Gastrocnemius medialis (tissue), 4 donors: ENCODE data around the gene KRTAP19-7. TPM values are rescaled to one million over a fixed set of nuclear protein-coding genes. Genes with fewer than 3 reads are reported as not detected.

ENCODE experiments used
- total RNA-seq, 4 donors: library from RNA; depleted of rRNA; stranded (reverse); fragments of >200 nt; gene quantifications; one replicate each; pipeline versions ENCODE4 v1.1.0 to v1.2.3, GENCODE V29; 2016

KRTAP19-7 gene
- total RNA-seq, 4 donors from 2014 or later, result not detected

Other genes with a start within 250 kb of the KRTAP19-7 start
- not detected for gene KRTAP26-1, start 241.0 kb downstream of the KRTAP19-7 start, total RNA-seq
- not detected for gene KRTAP27-1, start 223.6 kb downstream of the KRTAP19-7 start, total RNA-seq
- not detected for gene KRTAP23-1, start 212.7 kb downstream of the KRTAP19-7 start, total RNA-seq
- not detected for gene KRTAP13-2, start 189.0 kb downstream of the KRTAP19-7 start, total RNA-seq
- gene KRTAP13-1, start 165.3 kb downstream of the KRTAP19-7 start, total RNA-seq, result not detected
- not detected for gene KRTAP13-3, start 135.4 kb downstream of the KRTAP19-7 start, total RNA-seq
- gene KRTAP13-4, start 131.1 kb downstream of the KRTAP19-7 start, total RNA-seq, result not detected
- gene KRTAP15-1, start 121.0 kb downstream of the KRTAP19-7 start, total RNA-seq, result not detected
- not detected for gene KRTAP19-1, start 80.9 kb downstream of the KRTAP19-7 start, total RNA-seq
- not detected for gene KRTAP19-2, start 73.9 kb downstream of the KRTAP19-7 start, total RNA-seq
- gene KRTAP19-3, start 69.3 kb downstream of the KRTAP19-7 start, total RNA-seq, result 10 to 100 TPM in 1 of 4 donors, 1 to 10 TPM in 2, not detected in 1; 1.0 to 12.9 (median 5.0) TPM
- gene KRTAP19-4, start 64.1 kb downstream of the KRTAP19-7 start, total RNA-seq, result not detected
- gene KRTAP19-5, start 59.2 kb downstream of the KRTAP19-7 start, total RNA-seq, result not detected
- gene KRTAP19-6, start 19.4 kb downstream of the KRTAP19-7 start, total RNA-seq, result not detected
- gene KRTAP22-2, start 29.1 kb upstream of the KRTAP19-7 start, total RNA-seq, result not detected
- not detected for gene KRTAP6-3, start 31.1 kb upstream of the KRTAP19-7 start, total RNA-seq
- gene KRTAP6-2, start 37.6 kb upstream of the KRTAP19-7 start, total RNA-seq, result not detected
- gene KRTAP22-1, start 39.8 kb upstream of the KRTAP19-7 start, total RNA-seq, result not detected
- gene KRTAP6-1, start 52.6 kb upstream of the KRTAP19-7 start, total RNA-seq, result not detected
- gene KRTAP20-1, start 55.1 kb upstream of the KRTAP19-7 start, total RNA-seq, result not detected
- not detected for gene KRTAP20-4, start 59.3 kb upstream of the KRTAP19-7 start, total RNA-seq
- gene KRTAP20-2, start 73.9 kb upstream of the KRTAP19-7 start, total RNA-seq, result not detected
- gene KRTAP20-3, start 81.5 kb upstream of the KRTAP19-7 start, total RNA-seq, result not detected
- gene KRTAP21-3, start 157.5 kb upstream of the KRTAP19-7 start, total RNA-seq, result not detected
- not detected for gene KRTAP21-2, start 185.9 kb upstream of the KRTAP19-7 start, total RNA-seq
- gene KRTAP21-1, start 194.1 kb upstream of the KRTAP19-7 start, total RNA-seq, result not detected